ENCODE data around the gene CAMK2N1.

The CAMK2N1 gene

DNA sequence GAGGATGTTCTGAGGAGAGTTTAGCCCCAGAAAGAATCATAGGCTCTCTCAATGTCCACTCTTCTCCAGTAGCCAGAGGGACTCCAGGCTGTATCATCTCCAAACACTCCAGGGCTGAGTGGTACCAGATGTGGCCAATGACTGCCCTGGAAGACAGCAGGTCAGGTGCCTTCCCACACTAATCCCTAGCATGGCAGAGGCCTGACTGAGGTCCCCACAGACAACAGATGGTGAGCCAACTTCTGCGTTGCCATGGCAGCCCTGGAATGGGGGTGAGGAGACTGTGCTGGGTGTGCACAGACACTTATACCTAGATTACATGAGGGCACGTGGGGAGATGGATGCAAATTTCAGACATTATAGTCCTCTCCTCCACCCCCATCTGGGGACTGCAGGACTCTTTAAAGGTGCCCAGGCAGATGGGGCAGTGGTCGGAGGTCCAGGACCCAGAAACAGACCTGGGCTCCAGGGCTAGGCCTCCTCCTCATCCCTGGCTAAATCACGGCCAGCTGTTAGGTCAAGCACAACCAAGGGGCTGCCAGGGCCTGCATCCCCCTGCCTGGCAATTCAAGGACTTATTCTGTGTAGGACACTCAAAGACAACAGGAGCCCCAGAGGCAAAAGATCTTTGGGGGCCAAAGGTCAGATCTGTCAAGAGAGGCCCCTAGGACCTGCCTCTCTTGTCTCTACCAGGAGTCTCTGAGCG is 42.9 kb downstream of the CAMK2N1 start:
- DNase-seq = no peak

- DNase-seq = peak; percentile 14 to 40
Observed at GRCh38 chr1:20440785-20441200, 45.2 kb downstream of the CAMK2N1 start.

DNA sequence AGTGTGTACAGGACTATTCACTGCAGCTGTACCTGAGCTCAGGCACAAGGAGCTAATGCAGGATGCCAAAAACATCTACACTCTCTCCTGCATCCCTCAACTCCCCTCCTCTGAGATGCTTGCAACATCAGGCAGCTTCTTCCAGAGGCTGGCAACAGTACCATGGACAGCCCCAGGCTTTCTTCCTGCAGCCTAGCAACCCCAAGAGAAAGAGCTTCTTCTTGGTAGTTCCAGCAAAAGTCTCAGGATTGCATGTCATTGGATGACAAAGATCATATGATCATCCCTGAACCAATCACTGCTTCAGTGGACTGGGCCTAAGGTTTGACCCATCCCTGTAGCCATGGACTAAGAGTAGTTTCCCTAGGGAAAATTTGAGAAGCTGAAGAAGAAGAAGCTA is 46.7 kb downstream of the CAMK2N1 start:
- DNase-seq = no peak

GRCh38 chr1:20437640-20438039 is 48.4 kb downstream of the CAMK2N1 start:
- no peak for DNase-seq

- no peak for DNase-seq
Observed at GRCh38 chr1:20432891-20433290, 53.1 kb downstream of the CAMK2N1 start.

All from SW 1271 (cell line).